Measurements from ENCODE around the gene DQX1. TPM values are rescaled to one million over a fixed set of nuclear protein-coding genes. Genes with fewer than 3 reads are reported as not detected.

Gene DQX1
- total RNA-seq, 4 donors from 2014 or later: not detected

DNA sequence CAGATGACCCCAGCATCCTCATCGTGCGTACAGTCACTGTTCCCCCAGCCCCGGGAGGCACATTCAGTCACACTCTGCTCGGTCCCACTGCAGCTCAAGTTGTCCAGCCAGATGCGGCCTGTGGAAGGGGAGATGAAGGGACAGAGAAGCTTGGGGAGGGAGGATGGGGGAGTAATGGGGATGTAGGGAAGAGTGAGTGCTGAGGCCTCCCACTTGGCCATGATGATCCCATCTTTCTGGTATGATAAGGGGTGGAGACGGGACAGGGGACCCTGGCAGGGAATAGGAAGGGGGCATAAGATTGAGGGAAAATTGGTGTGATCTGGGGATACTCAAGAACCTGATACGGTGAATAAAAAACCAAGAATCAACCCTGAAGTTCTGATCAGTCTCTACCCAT, 24.2 kb upstream of the DQX1 start:
- DNase-seq (ENCODE audit: low spot score) (no peak), ATAC-seq (ENCODE audit: low FRiP score) (no peak)
- no peak for TF ChIP-seq CTCF (IDR thresholded peaks at IDR 0.05)

DNA sequence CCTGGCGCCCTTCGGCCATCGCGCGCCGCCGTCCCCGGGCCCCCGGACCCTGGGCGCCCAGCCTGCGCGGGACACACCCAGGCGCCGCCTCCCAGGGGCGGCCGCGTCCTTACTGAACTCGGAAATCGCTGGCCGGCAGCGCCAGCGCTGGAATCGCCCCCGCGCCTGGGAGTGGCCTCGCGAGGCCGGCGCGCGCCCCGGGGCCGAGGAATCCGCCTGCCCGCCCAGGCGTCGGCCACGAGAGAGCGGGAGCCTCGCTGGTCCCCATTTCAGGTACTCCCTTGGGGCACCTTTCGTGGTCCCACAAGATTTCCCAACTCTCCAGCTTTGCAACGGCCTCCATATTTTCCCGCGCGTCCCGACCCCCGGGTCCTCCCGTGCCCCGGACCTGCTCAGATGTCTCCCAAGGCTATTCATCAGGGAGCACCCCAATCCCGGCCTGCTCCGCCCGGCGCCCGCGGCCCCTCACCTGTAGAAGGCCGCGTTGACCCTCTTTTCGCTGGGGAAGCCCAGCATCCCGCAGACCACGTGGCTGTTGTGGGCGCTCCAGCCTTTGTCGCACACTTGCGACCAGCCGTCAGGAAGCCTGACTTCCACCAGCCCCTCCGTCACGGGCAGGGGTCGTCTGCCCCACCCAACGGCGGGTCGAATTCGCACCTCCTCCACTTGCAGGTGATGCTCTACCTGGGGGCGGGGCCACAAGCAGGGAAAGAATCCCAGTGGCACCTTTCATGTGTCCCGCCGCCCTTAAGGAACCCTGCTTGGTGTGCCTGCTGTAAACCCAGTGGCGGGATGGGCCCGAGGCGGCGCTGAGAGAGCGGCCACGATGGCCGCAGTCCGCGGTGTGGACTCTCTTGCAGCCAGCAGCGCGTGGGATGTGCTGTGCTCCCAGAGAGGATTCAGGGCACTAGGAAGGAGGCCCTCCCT, 23.1 kb upstream of the DQX1 start:
- no peak for TF ChIP-seq CTCF (IDR thresholded peaks at IDR 0.05)
- DNase-seq (ENCODE audit: low spot score): no peak
- ATAC-seq (ENCODE audit: low FRiP score): peak; percentile 79

- peak; percentile 49 for ATAC-seq (ENCODE audit: low FRiP score)
- TF ChIP-seq CTCF (IDR thresholded peaks at IDR 0.05): no peak
Observed at GRCh38 chr2:74548285-74548899, 22.4 kb upstream of the DQX1 start.

DNA sequence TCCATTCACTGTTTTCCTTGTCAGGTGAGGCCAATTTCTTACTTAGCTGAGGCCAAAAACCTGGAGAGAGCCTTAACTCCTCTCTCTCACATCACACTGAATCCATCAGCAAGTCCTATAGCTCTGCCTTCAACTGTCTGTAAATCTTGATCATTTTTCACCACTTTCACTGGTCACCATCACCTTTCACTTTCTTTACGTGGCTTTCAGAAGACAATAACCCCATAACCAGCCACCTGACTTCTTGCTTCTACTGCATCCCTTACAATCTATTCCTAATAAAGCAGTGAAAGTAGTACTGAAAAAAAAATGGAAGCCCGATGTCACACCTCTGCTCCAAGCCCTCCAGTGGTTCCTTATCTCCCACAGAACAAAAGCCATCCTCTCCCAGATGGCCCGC, 20.0 kb upstream of the DQX1 start:
- ATAC-seq (ENCODE audit: low FRiP score) (no peak), DNase-seq (ENCODE audit: low spot score) (no peak)
- no peak for TF ChIP-seq CTCF (IDR thresholded peaks at IDR 0.05)

More at GRCh38 chr2:74548285-74548899, 22.4 kb upstream of the DQX1 start:
- no peak for DNase-seq (ENCODE audit: low spot score)

DNA sequence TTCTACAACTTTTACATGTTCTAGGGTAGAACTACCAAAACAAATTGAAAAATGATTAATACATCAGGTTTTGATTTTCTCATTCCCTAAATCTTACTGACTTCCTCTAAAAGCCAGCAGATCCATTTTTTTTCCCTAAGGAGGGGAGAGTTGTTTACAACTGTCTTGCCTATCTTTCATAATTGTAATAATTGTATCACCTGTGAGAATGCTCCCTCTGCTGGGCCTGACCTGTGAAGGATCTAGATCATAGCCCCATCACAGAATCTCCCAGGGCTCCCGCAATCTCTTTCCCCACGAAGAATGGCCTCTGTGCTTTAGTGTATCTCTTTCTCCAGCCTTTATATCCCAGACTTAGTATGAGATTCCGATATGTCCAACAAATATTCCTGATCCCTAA, 18.6 kb upstream of the DQX1 start:
- no peak for TF ChIP-seq CTCF (IDR thresholded peaks at IDR 0.05)
- DNase-seq (ENCODE audit: low spot score) (no peak), ATAC-seq (ENCODE audit: low FRiP score) (no peak)

- ATAC-seq (ENCODE audit: low FRiP score): no peak
- DNase-seq (ENCODE audit: low spot score): no peak
- no peak for TF ChIP-seq CTCF (IDR thresholded peaks at IDR 0.05)
Observed at GRCh38 chr2:74542978-74543377, 16.9 kb upstream of the DQX1 start.

All from omental fat pad (tissue), 4 donors.